K562 (cell line): ENCODE measurements around the gene COQ6. TPM values are rescaled to one million over a fixed set of nuclear protein-coding genes. Genes with fewer than 3 reads are reported as not detected.

Experiments used
- ATAC-seq: fragments of 200-7000 bp; cut with Tn5 transposase; 3 replicates; pipeline ENCODE4 v1.9.1; 2020; ENCODE audit warnings: moderate library complexity
- BruUV-seq: library from RNA; stranded (reverse); fragments of 400-500 nt; replicated peaks from 2 replicates; lab custom pipeline; 2021; lab: Mats Ljungman, UMichigan
- CTCF ChIA-PET: fragments of 300-600 bp; formaldehyde crosslinking; extraction: SDS; loops from one replicate; lab custom pipeline; 2021; ENCODE audit warnings: low intra/inter-chr PET ratio; lab: Yijun Ruan, JAX
- POLR2A ChIA-PET: fragments of 300-600, 350-650 bp; sonication (Branson Sonifier 250); formaldehyde crosslinking; extraction: SDS; loops from one replicate; lab custom pipeline; 2021; ENCODE audit warnings: antibody characterized with exemption, inconsistent platforms; lab: Yijun Ruan, JAX
- DNase-seq, 4 experiments: peaks; one replicate each; pipeline versions ENCODE4 v3.0.0 to v3.0.0-alpha.2; 2011 to 2018; ENCODE audit warnings: low spot score in 3 of 4, mixed read lengths in 3 of 4; ENCODE audit errors: extremely low read depth in 1 of 4
- FAIRE-seq: peaks from 2 replicates; lab custom pipeline; 2011; peaks lifted over from hg19 to GRCh38; lab: Jason Lieb, UNC
- H2AFZ ChIP-seq: 2 replicates; pipeline ENCODE4 v1.6.0; 2011; ENCODE audit warnings: low read depth, low read length, control low read depth, inconsistent platforms
- H3K27ac ChIP-seq: fragments of 200-600 bp; 3 replicates; pipeline ENCODE4 v1.8.0; 2011; ENCODE audit warnings: low read depth, mild to moderate bottlenecking, control low read depth, inconsistent platforms, low read length, moderate library complexity, mixed read lengths; ENCODE audit errors: extremely low read depth
- H3K27me3 ChIP-seq, 2 experiments: fragments of 300-600 bp in 1 of 2; 2 replicates in 1 of 2; 3 replicates in 1 of 2; pipeline versions ENCODE4 v1.6.0 to v1.8.0; 2011; ENCODE audit warnings: inconsistent platforms in 2 of 2, low read length in 2 of 2, mild to moderate bottlenecking in 1 of 2, mixed read lengths in 1 of 2, moderate library complexity in 1 of 2; ENCODE audit not compliant: control insufficient read depth in 2 of 2, insufficient read depth in 2 of 2
- H3K36me3 ChIP-seq: fragments of 300-600 bp; 3 replicates; pipeline ENCODE4 v1.8.0; 2011; ENCODE audit warnings: mild to moderate bottlenecking, low read length, inconsistent platforms; ENCODE audit not compliant: control insufficient read depth, insufficient read depth
- H3K4me1 ChIP-seq, 2 experiments: fragments of 200-600 bp in 1 of 2; replicated peaks in 1 of 2; 2 replicates in 1 of 2; 3 replicates in 1 of 2; pipeline versions ENCODE4 v1.5.1 to v1.8.0; 2011; ENCODE audit warnings: inconsistent platforms in 2 of 2, low read length in 2 of 2, mild to moderate bottlenecking in 1 of 2, mixed read lengths in 1 of 2, moderate library complexity in 1 of 2; ENCODE audit not compliant: control insufficient read depth in 2 of 2, insufficient read depth in 2 of 2
- H3K4me2 ChIP-seq: 2 replicates; pipeline ENCODE4 v1.6.1; 2011; ENCODE audit warnings: low read length, control low read depth, inconsistent platforms, mixed read lengths; ENCODE audit not compliant: insufficient read depth
- H3K4me3 ChIP-seq: fragments of 200-600 bp; sonication (generic), shearing (Covaris generic); 2 replicates; pipeline ENCODE4 v1.5.1; 2016; ENCODE audit warnings: control low read depth, inconsistent platforms
- H3K79me2 ChIP-seq: fragments of 200-600 bp; 3 replicates; pipeline ENCODE4 v1.8.0; 2011; ENCODE audit warnings: low read length, inconsistent platforms; ENCODE audit not compliant: control insufficient read depth, insufficient read depth
- H3K9ac ChIP-seq, 2 experiments: 2 replicates each; pipeline versions ENCODE4 v1.6.0 to v1.6.1; 2011; ENCODE audit warnings: low read depth in 2 of 2, low read length in 2 of 2, control low read depth in 1 of 2, inconsistent platforms in 1 of 2, mild to moderate bottlenecking in 1 of 2, mixed read lengths in 1 of 2; ENCODE audit not compliant: insufficient read depth in 1 of 2
- H3K9me1 ChIP-seq: one replicate; pipeline ENCODE4 v1.6.0; 2011; ENCODE audit warnings: inconsistent platforms, mild to moderate bottlenecking, low read length, moderate library complexity; ENCODE audit not compliant: control insufficient read depth, insufficient read depth
- H3K9me3 ChIP-seq: replicated peaks from 2 replicates; pipeline ENCODE4 v1.5.1; 2011; ENCODE audit warnings: low read depth, low read length, inconsistent platforms; ENCODE audit not compliant: control insufficient read depth, insufficient read depth
- H4K20me1 ChIP-seq: replicated peaks from 2 replicates; pipeline ENCODE4 v1.6.1; 2011; ENCODE audit warnings: low read length, inconsistent platforms, mixed read lengths; ENCODE audit not compliant: control insufficient read depth, insufficient read depth
- E2F6 ChIP-seq, 2 experiments: IDR thresholded peaks; 2 replicates each; pipeline ENCODE4 v1.6.1; 2011; ENCODE audit warnings: borderline replicate concordance in 1 of 2, control low read depth in 1 of 2, low read depth in 1 of 2, low read length in 1 of 2, mild to moderate bottlenecking in 1 of 2, mixed read lengths in 1 of 2, moderate library complexity in 1 of 2; ENCODE audit not compliant: insufficient read depth in 1 of 2, insufficient read length in 1 of 2, poor library complexity in 1 of 2, severe bottlenecking in 1 of 2; ENCODE audit errors: extremely low read depth in 1 of 2
- ESRRA ChIP-seq: fragments of 450-650 bp; IDR thresholded peaks from 2 replicates; pipeline ENCODE4 v1.6.1; 2014; ENCODE audit warnings: low read depth, mild to moderate bottlenecking, moderate library complexity, borderline replicate concordance
- HCFC1 ChIP-seq: IDR thresholded peaks from 2 replicates; pipeline ENCODE4 v1.6.1; 2012; ENCODE audit warnings: low read depth, low read length, improper control_type of control experiment
- JUN ChIP-seq, 2 experiments: sonication (generic) in 1 of 2; formaldehyde crosslinking in 1 of 2; IDR thresholded peaks; 2 replicates each; pipeline versions ENCODE4 v1.6.1 to v1.8.0; 2012 to 2022; ENCODE audit warnings: borderline replicate concordance in 2 of 2, mild to moderate bottlenecking in 2 of 2, improper control_type of control experiment in 1 of 2, low read depth in 1 of 2, low read length in 1 of 2, missing genetic modification reagents in 1 of 2
- KAT8 ChIP-seq: fragments of 450-650 bp; IDR thresholded peaks from 2 replicates; pipeline ENCODE4 v1.6.1; 2016; ENCODE audit warnings: low read depth, mild to moderate bottlenecking
- KDM1A ChIP-seq, 2 experiments: fragments of 450-650 bp; IDR thresholded peaks; 2 replicates each; pipeline ENCODE4 v1.6.1; 2016; ENCODE audit warnings: mild to moderate bottlenecking in 2 of 2
- KLF16 ChIP-seq: IDR thresholded peaks from 2 replicates; pipeline ENCODE4 v1.6.1; 2016; ENCODE audit warnings: antibody characterized with exemption
- LEF1 ChIP-seq: fragments of 450-650 bp; IDR thresholded peaks from 2 replicates; pipeline ENCODE4 v1.6.1; 2016; ENCODE audit warnings: mild to moderate bottlenecking
- NFXL1 ChIP-seq: fragments of 450-650 bp; formaldehyde crosslinking; IDR thresholded peaks from 2 replicates; pipeline ENCODE4 v1.4.0; 2021; ENCODE audit warnings: mild to moderate bottlenecking
- REST ChIP-seq, 2 experiments: fragments of 450-650 bp; formaldehyde crosslinking in 1 of 2; IDR thresholded peaks; 2 replicates each; pipeline versions ENCODE4 v1.4.0 to v1.6.1; 2014 to 2020; ENCODE audit warnings: mild to moderate bottlenecking in 2 of 2, borderline replicate concordance in 1 of 2, low read depth in 1 of 2
- RFX1 ChIP-seq: fragments of 450-650 bp; IDR thresholded peaks from 2 replicates; pipeline ENCODE4 v1.6.1; 2016; ENCODE audit warnings: mild to moderate bottlenecking, moderate library complexity
- STAT5A ChIP-seq: IDR thresholded peaks from 2 replicates; pipeline ENCODE4 v1.6.1; 2012; ENCODE audit warnings: low read length, inconsistent platforms, borderline replicate concordance
- TAF9B ChIP-seq: fragments of 450-650 bp; IDR thresholded peaks from 2 replicates; pipeline ENCODE4 v1.6.1; 2018; ENCODE audit warnings: mild to moderate bottlenecking; ENCODE audit not compliant: partially characterized antibody
- ZNF311 ChIP-seq: fragments of 250-450 bp; sonication (Bioruptor Pico); IDR thresholded peaks from 2 replicates; pipeline ENCODE4 v1.4.0; 2020; ENCODE audit warnings: mild to moderate bottlenecking, moderate library complexity
- ZNF316 ChIP-seq: fragments of 450-650 bp; IDR thresholded peaks from 2 replicates; pipeline ENCODE4 v1.6.1; 2016
- WGBS: fragments of 100-300 bp; shearing (Covaris generic); methylation state at CpG from one replicate; pipeline ENCODE4 v1.1.6; 2016; ENCODE audit warnings: low coverage, mixed read lengths; ENCODE audit not compliant: insufficient coverage; ENCODE audit errors: missing lambda C conversion rate; 5-methylcytosine and 5-hydroxymethylcytosine counted together
- in situ Hi-C: fragments of 300-500 bp; cut with MboI; formaldehyde crosslinking; loops from 4 replicates; pipeline ENCODE4 v1.15.0; 2018; ENCODE audit warnings: inconsistent platforms, mixed read lengths
- intact Hi-C: fragments of 100-400 bp; cut with micrococcal nuclease; formaldehyde crosslinking; loops from 2 replicates; pipeline ENCODE4 v1.14.2; 2022
- polyA plus RNA-seq, 8 experiments: library from polyadenylated mRNA; depleted of rRNA in 4 of 8; stranded (reverse) in 5 of 8; unstranded in 3 of 8; fragments of >200 nt; fragmentation: Nextera tagmentation in 2 of 8; fragmentation: Illumina TruSeq in 1 of 8; extraction: Ambion mirVana in 2 of 8; extraction: Trizol in 1 of 8; gene quantifications; 2 replicates each; pipeline versions ENCODE4 v1.2.1 to v1.2.3, GENCODE V29; 2011 to 2014; ENCODE audit warnings: inconsistent platforms in 1 of 8, missing spikeins in 1 of 8
- total RNA-seq, 7 experiments: library from RNA; depleted of rRNA in 6 of 7; stranded (reverse); fragments of >200 nt in 6 of 7; fragmentation: Illumina TruSeq in 2 of 7; extraction: Trizol in 2 of 7; gene quantifications; 2 replicates each; pipeline versions ENCODE4 v1.2.1 to v1.2.3, GENCODE V29; 2011 to 2021; ENCODE audit warnings: low replicate concordance in 1 of 7

The COQ6 gene
- total and polyA plus RNA-seq, 9 of the 15 experiments (the other 6 are each of a cell fraction or from before 2014, with no cell fraction given): 4.3 to 29.0 (median 11.7) TPM

GRCh38 chr14:73916324-73916723 lies 33.8 kb upstream of the COQ6 start:
- in situ Hi-C loops (no loop called here), intact Hi-C loops (no loop called here)
- no peaks in the 10 kb centered on the region for H3K79me2 ChIP-seq
- H3K4me2 ChIP-seq: no peak overlapping the region
- H3K4me3 ChIP-seq: no peak overlapping the region
- no peaks in the 10 kb centered on the region for H3K9me1 ChIP-seq
- no peak overlapping the region for H3K9ac ChIP-seq
- CTCF ChIA-PET: no interaction called here
- H3K27me3 ChIP-seq: no peaks in the 10 kb centered on the region
- POLR2A ChIA-PET: interaction anchor here (0.9 kb wide), 2 partner anchors 26 to 75 kb away, joined by 3 read pairs; no protein-coding TSS in a partner anchor
- WGBS: 94% methylated on average over 6 of the region's 6 CpGs
- BruUV-seq: no TSS peak
- no peak overlapping the region for H2AFZ ChIP-seq
- TF ChIP-seq KDM1A (IDR thresholded peaks at IDR 0.05) (no peak), STAT5A (no peak), KLF16 (no peak), LEF1 (no peak), JUN (IDR thresholded peaks at IDR 0.05; ENCODE audit: borderline replicate concordance, low read depth, low read length) (no peak), JUN (CRISPR knock-in tag; IDR thresholded peaks at IDR 0.05; ENCODE audit: borderline replicate concordance) (no peak), TAF9B (no peak), HCFC1 (no peak), RFX1 (no peak), ESRRA (no peak), KAT8 (no peak), NFXL1 (CRISPR knock-in tag) (no peak), E2F6 (IDR thresholded peaks at IDR 0.05; ENCODE audit: borderline replicate concordance in 1 of 2, extremely low read depth in 1 of 2, insufficient read depth in 1 of 2, insufficient read length in 1 of 2, low read depth in 1 of 2, low read length in 1 of 2, poor library complexity in 1 of 2, severe bottlenecking in 1 of 2) (no peak), ZNF311 (CRISPR knock-in tag) (no peak), ZNF316 (no peak), REST (IDR thresholded peaks at IDR 0.05; ENCODE audit: borderline replicate concordance) (no peak), REST (CRISPR knock-in tag; IDR thresholded peaks at IDR 0.05; ENCODE audit: low read depth) (no peak)
- no peaks in the 10 kb centered on the region for H4K20me1 ChIP-seq
- no peak for ATAC-seq
- H3K9me3 ChIP-seq: no peaks in the 10 kb centered on the region
- no peaks in the 10 kb centered on the region; a peak in 1 of 5 replicates for H3K4me1 ChIP-seq
- DNase-seq: no peak
- no peak for FAIRE-seq
- H3K36me3 ChIP-seq: peaks cover 56% of the 10 kb centered on the region; the same call in 2 of the 3 replicates
- H3K27ac ChIP-seq: no peak overlapping the region
